ENCODE measurements around the gene MYH7.

The MYH7 gene

GRCh38 chr14:23366426-23366921 lies 69.0 kb downstream of the MYH7 start:
- no peak for DNase-seq (ENCODE audit: low spot score)
- TF ChIP-seq CTCF (IDR thresholded peaks at IDR 0.05; ENCODE audit: extremely low read depth, missing control alignments) = no peak

- no peak for TF ChIP-seq CTCF (IDR thresholded peaks at IDR 0.05; ENCODE audit: extremely low read depth, missing control alignments)
- DNase-seq (ENCODE audit: low spot score) = no peak
Measured at GRCh38 chr14:23365732-23366425, 69.6 kb downstream of the MYH7 start.

GRCh38 chr14:23365036-23365731 lies 70.3 kb downstream of the MYH7 start, which contains the start of gene EFS:
Gene EFS, minus strand, starts transcription at chr14:23365172. Its CDS starts 147 bp downstream, at chr14:23365025.
- DNase-seq (ENCODE audit: low spot score) = no peak
- TF ChIP-seq CTCF (IDR thresholded peaks at IDR 0.05; ENCODE audit: extremely low read depth, missing control alignments) = no peak

GRCh38 chr14:23364164-23365035 lies 71.1 kb downstream of the MYH7 start:
- DNase-seq (ENCODE audit: low spot score) = no peak

More at GRCh38 chr14:23364164-23365035, 71.1 kb downstream of the MYH7 start:
- TF ChIP-seq CTCF (IDR thresholded peaks at IDR 0.05; ENCODE audit: extremely low read depth, missing control alignments) = no peak
